Fibroblast of skin of scalp (primary cell): ENCODE data around the gene TSPAN18.

Experiments used
- DNase-seq: peaks from one replicate; pipeline ENCODE4 v3.0.0-alpha.2; 2013

Gene TSPAN18

GRCh38 chr11:44760917-44761550, 34.3 kb downstream of the TSPAN18 start:
- DNase-seq: peak; percentile 85

GRCh38 chr11:44761551-44761961, 34.8 kb downstream of the TSPAN18 start:
- DNase-seq: no peak

- DNase-seq: no peak
These were observed 36.5 kb downstream of the TSPAN18 start for GRCh38 chr11:44763121-44763820.

- no peak for DNase-seq
These were observed 37.8 kb downstream of the TSPAN18 start for GRCh38 chr11:44764583-44764982.

- no peak for DNase-seq
These were observed 38.3 kb downstream of the TSPAN18 start for GRCh38 chr11:44765026-44765595.

- no peak for DNase-seq
These were observed 38.9 kb downstream of the TSPAN18 start for GRCh38 chr11:44765676-44766075.

- peak; percentile 92 for DNase-seq
These were observed 39.6 kb downstream of the TSPAN18 start for GRCh38 chr11:44766112-44766971.

GRCh38 chr11:44766972-44767278, 40.2 kb downstream of the TSPAN18 start:
- DNase-seq: no peak

GRCh38 chr11:44767421-44767820, 40.7 kb downstream of the TSPAN18 start:
- DNase-seq: peak; percentile 70

GRCh38 chr11:44770401-44770800, 43.6 kb downstream of the TSPAN18 start:
- no peak for DNase-seq

GRCh38 chr11:44771252-44771734, 44.5 kb downstream of the TSPAN18 start:
- no peak for DNase-seq

- no peak for DNase-seq
These were observed 45.1 kb downstream of the TSPAN18 start for GRCh38 chr11:44771841-44772240.

- DNase-seq: no peak
These were observed 46.7 kb downstream of the TSPAN18 start for GRCh38 chr11:44773351-44773965.

GRCh38 chr11:44774108-44774507, 47.3 kb downstream of the TSPAN18 start:
- DNase-seq: peak; percentile 63

GRCh38 chr11:44774731-44775130, 48.0 kb downstream of the TSPAN18 start:
- DNase-seq: no peak

- DNase-seq: peak; percentile 65
These were observed 48.7 kb downstream of the TSPAN18 start for GRCh38 chr11:44775366-44775984.

GRCh38 chr11:44775985-44776446, 49.3 kb downstream of the TSPAN18 start:
- DNase-seq: no peak

GRCh38 chr11:44776551-44777208, 49.9 kb downstream of the TSPAN18 start:
- DNase-seq: no peak

GRCh38 chr11:44777209-44778194, 50.7 kb downstream of the TSPAN18 start:
- DNase-seq: no peak
